Erythroblast (primary cell): ENCODE data around the gene SPATA17.

Experiments used
- GATA1 ChIP-seq: IDR thresholded peaks from 2 replicates; pipeline ENCODE4 v1.6.1; 2011; ENCODE audit warnings: low read depth, mild to moderate bottlenecking, control low read depth, low read length, moderate library complexity
- POLR2A ChIP-seq: IDR thresholded peaks from 2 replicates; pipeline ENCODE4 v1.6.1; 2011; ENCODE audit warnings: mild to moderate bottlenecking, low read length

DNA sequence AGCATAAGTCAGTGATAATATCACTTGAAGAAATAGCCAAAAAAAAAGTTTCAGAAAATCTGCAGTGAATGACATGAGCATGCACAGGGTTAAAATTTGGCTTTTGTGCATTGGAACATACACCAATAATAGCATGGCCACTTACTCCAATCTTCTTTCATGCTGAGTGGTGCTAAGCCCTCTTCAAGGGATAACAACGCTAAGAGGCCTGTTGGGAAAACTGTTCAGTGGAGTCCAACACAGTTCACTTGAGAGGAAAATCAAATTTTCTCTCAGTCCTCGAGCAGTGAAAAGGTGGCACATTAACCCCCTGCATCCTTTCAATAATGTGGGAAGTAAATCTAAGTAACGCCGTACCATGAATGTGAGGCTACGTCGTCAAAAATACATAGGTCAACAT is 264.7 kb downstream of the SPATA17 start:
- TF ChIP-seq POLR2A (no peak), GATA1 (no peak)
